H9 (cell line): ENCODE measurements around the gene CDKL5. TPM values are rescaled to one million over a fixed set of nuclear protein-coding genes. Genes with fewer than 3 reads are reported as not detected.

ENCODE experiments used
- DNase-seq: peaks from one replicate; pipeline ENCODE4 v3.0.0-alpha.2; 2017
- H2AFZ ChIP-seq: one replicate; pipeline ENCODE4 v1.6.1; 2013; ENCODE audit warnings: mild to moderate bottlenecking, low read length, control low read depth, moderate library complexity
- H2AK5ac ChIP-seq: 2 replicates; pipeline ENCODE4 v1.6.1; 2013; ENCODE audit warnings: low read length, control low read depth, mixed read lengths; ENCODE audit not compliant: insufficient read length
- H2BK120ac ChIP-seq: one replicate; pipeline ENCODE4 v1.6.1; 2013; ENCODE audit warnings: low read depth, mild to moderate bottlenecking, low read length, control low read depth, inconsistent platforms; ENCODE audit not compliant: poor library complexity, severe bottlenecking
- H2BK12ac ChIP-seq: 2 replicates; pipeline ENCODE4 v1.6.1; 2013; ENCODE audit warnings: low read length, control low read depth, mixed read lengths, low read depth; ENCODE audit not compliant: insufficient read length
- H2BK15ac ChIP-seq: 2 replicates; pipeline ENCODE4 v1.6.1; 2013; ENCODE audit warnings: low read depth, low read length, control low read depth
- H2BK20ac ChIP-seq: one replicate; pipeline ENCODE4 v1.6.1; 2013; ENCODE audit warnings: low read depth, mild to moderate bottlenecking, low read length, control low read depth, inconsistent platforms; ENCODE audit not compliant: poor library complexity, severe bottlenecking
- H2BK5ac ChIP-seq: 2 replicates; pipeline ENCODE4 v1.6.1; 2013; ENCODE audit warnings: low read length, control low read depth, mixed read lengths; ENCODE audit not compliant: insufficient read length
- H3K14ac ChIP-seq: 2 replicates; pipeline ENCODE4 v1.6.1; 2013; ENCODE audit warnings: low read length, control low read depth; ENCODE audit not compliant: insufficient read depth
- H3K18ac ChIP-seq: 2 replicates; pipeline ENCODE4 v1.6.1; 2013; ENCODE audit warnings: low read depth, mild to moderate bottlenecking, mixed read lengths, low read length, control low read depth; ENCODE audit not compliant: insufficient read length
- H3K23ac ChIP-seq: 2 replicates; pipeline ENCODE4 v1.6.1; 2013; ENCODE audit warnings: low read length, control low read depth, mixed read lengths, low read depth; ENCODE audit not compliant: insufficient read length
- H3K23me2 ChIP-seq: 2 replicates; pipeline ENCODE4 v1.6.1; 2013; ENCODE audit warnings: low read depth, mild to moderate bottlenecking, mixed read lengths, low read length, control low read depth; ENCODE audit not compliant: insufficient read length, poor library complexity, severe bottlenecking
- H3K27ac ChIP-seq: 2 replicates; pipeline ENCODE4 v1.5.1; 2013; ENCODE audit warnings: low read length, control low read depth, mixed read lengths, low read depth; ENCODE audit not compliant: insufficient read length
- H3K27me3 ChIP-seq: 2 replicates; pipeline ENCODE4 v1.6.1; 2013; ENCODE audit warnings: low read length, control low read depth, inconsistent platforms; ENCODE audit not compliant: insufficient read depth
- H3K4ac ChIP-seq: 2 replicates; pipeline ENCODE4 v1.6.1; 2013; ENCODE audit warnings: low read depth, mild to moderate bottlenecking, control low read depth, inconsistent platforms, low read length, moderate library complexity
- H3K4me1 ChIP-seq: 2 replicates; pipeline ENCODE4 v1.6.1; 2013; ENCODE audit warnings: low read length, control low read depth, inconsistent platforms; ENCODE audit not compliant: insufficient read depth
- H3K4me2 ChIP-seq: 2 replicates; pipeline ENCODE4 v1.6.1; 2013; ENCODE audit warnings: low read length, control low read depth, mixed read lengths; ENCODE audit not compliant: insufficient read length, insufficient read depth
- H3K56ac ChIP-seq: 2 replicates; pipeline ENCODE4 v1.6.1; 2013; ENCODE audit warnings: low read depth, mild to moderate bottlenecking, mixed read lengths, low read length, control low read depth; ENCODE audit not compliant: insufficient read length
- H3K79me1 ChIP-seq: 2 replicates; pipeline ENCODE4 v1.6.1; 2013; ENCODE audit warnings: low read depth, mild to moderate bottlenecking, moderate library complexity, low read length, control low read depth, inconsistent platforms; ENCODE audit not compliant: insufficient read depth, poor library complexity, severe bottlenecking
- H3K79me2 ChIP-seq: 2 replicates; pipeline ENCODE4 v1.6.1; 2013; ENCODE audit warnings: low read length, control low read depth, inconsistent platforms; ENCODE audit not compliant: insufficient read depth
- H3K9ac ChIP-seq: 2 replicates; pipeline ENCODE4 v1.6.1; 2013; ENCODE audit warnings: low read length, control low read depth, mixed read lengths; ENCODE audit not compliant: insufficient read length; ENCODE audit errors: extremely low read depth
- H3K9me3 ChIP-seq: one replicate; pipeline ENCODE4 v1.6.1; 2013; ENCODE audit warnings: low read depth, low read length, inconsistent platforms; ENCODE audit not compliant: control insufficient read depth
- H3T11ph ChIP-seq: one replicate; pipeline ENCODE4 v1.6.1; 2013; ENCODE audit warnings: mild to moderate bottlenecking, low read length, control low read depth, inconsistent platforms
- H4K20me1 ChIP-seq: one replicate; pipeline ENCODE4 v1.6.1; 2013; ENCODE audit not compliant: control insufficient read depth, insufficient read length, insufficient read depth
- H4K5ac ChIP-seq: 2 replicates; pipeline ENCODE4 v1.6.1; 2013; ENCODE audit warnings: low read depth, mild to moderate bottlenecking, mixed read lengths, low read length, control low read depth; ENCODE audit not compliant: insufficient read length
- H4K8ac ChIP-seq: replicated peaks from 2 replicates; pipeline ENCODE4 v1.6.1; 2013; ENCODE audit warnings: low read length, control low read depth, mixed read lengths, low read depth; ENCODE audit not compliant: insufficient read length
- H4K91ac ChIP-seq: 2 replicates; pipeline ENCODE4 v1.6.1; 2013; ENCODE audit warnings: low read depth, mild to moderate bottlenecking, moderate library complexity, mixed read lengths, low read length, control low read depth; ENCODE audit not compliant: insufficient read length
- H3K27ac Mint-ChIP-seq, 3 experiments: 2 replicates in 2 of 3; 3 replicates in 1 of 3; pipeline ENCODE4 v1.8.0; 2020 to 2021; ENCODE audit warnings: mixed read lengths in 3 of 3, mild to moderate bottlenecking in 1 of 3, moderate library complexity in 1 of 3
- H3K27me3 Mint-ChIP-seq: 2 replicates; pipeline ENCODE4 v1.8.0; 2021; ENCODE audit warnings: low read depth, mild to moderate bottlenecking, moderate library complexity, mixed read lengths
- H3K36me3 Mint-ChIP-seq, 3 experiments: 2 replicates in 2 of 3; 3 replicates in 1 of 3; pipeline ENCODE4 v1.8.0; 2020 to 2021; ENCODE audit warnings: low read depth in 3 of 3, mixed read lengths in 3 of 3; ENCODE audit not compliant: insufficient read depth in 1 of 3
- H3K4me1 Mint-ChIP-seq, 2 experiments: 2 replicates each; pipeline ENCODE4 v1.8.0; 2020; ENCODE audit warnings: mixed read lengths in 2 of 2
- H3K4me3 Mint-ChIP-seq, 2 experiments: 2 replicates in 1 of 2; 3 replicates in 1 of 2; pipeline ENCODE4 v1.8.0; 2020 to 2021; ENCODE audit warnings: mild to moderate bottlenecking in 2 of 2, mixed read lengths in 2 of 2, moderate library complexity in 1 of 2
- H3K9me3 Mint-ChIP-seq, 2 experiments: 2 replicates in 1 of 2; 3 replicates in 1 of 2; pipeline ENCODE4 v1.8.0; 2020; ENCODE audit warnings: mild to moderate bottlenecking in 2 of 2, mixed read lengths in 2 of 2, moderate library complexity in 1 of 2
- CTCF ChIP-seq: fragments of 200-600 bp; sonication (generic); conservative IDR thresholded peaks from 3 replicates; pipeline ENCODE4 v1.8.0; 2021; ENCODE audit warnings: antibody characterized with exemption, mild to moderate bottlenecking
- WGBS: extraction: QIAGEN DNeasy Blood & Tissue Kit; methylation state at CpG from one replicate; pipeline ENCODE4 v1.1.7; 2013; ENCODE audit warnings: missing lambda C conversion rate, low lambda C conversion rate, mixed read lengths; ENCODE audit not compliant: insufficient read length; ENCODE audit errors: extremely low coverage; 5-methylcytosine and 5-hydroxymethylcytosine counted together
- total RNA-seq: library from RNA; stranded (reverse); gene quantifications from 2 replicates; pipeline ENCODE4 v1.2.1, GENCODE V29; 2021

CDKL5 gene
- total RNA-seq, 1 experiment from 2014 or later = 19.5 TPM

- H3K27me3 Mint-ChIP-seq = no peaks in the 10 kb centered on the region; the same call in 1 of the 2 replicates
- peaks cover 0 to 3% (median 0%) of the 10 kb centered on the region in 3 experiments; a peak in 3 of 7 replicates for H3K36me3 Mint-ChIP-seq
These were observed 116.7 kb downstream of the CDKL5 start for GRCh38 chrX:18542131-18542530.

More at GRCh38 chrX:18542131-18542530, 116.7 kb downstream of the CDKL5 start:
- no peak for TF ChIP-seq CTCF
- H2AFZ ChIP-seq = no peak overlapping the region
- no peaks in the 10 kb centered on the region for H3K4me1 ChIP-seq
- no peak overlapping the region for H4K8ac ChIP-seq
- no peak overlapping the region for H3K18ac ChIP-seq
- H3K4me2 ChIP-seq = no peak overlapping the region
- H3T11ph ChIP-seq = no peak overlapping the region
- H3K27ac ChIP-seq = no peak overlapping the region
- no peak overlapping the region for H3K9ac ChIP-seq
- H3K79me1 ChIP-seq = no peaks in the 10 kb centered on the region
- H3K79me2 ChIP-seq = no peaks in the 10 kb centered on the region
- H2AK5ac ChIP-seq = no peak overlapping the region
- Mint-ChIP-seq H3K9me3 (peaks cover 74 to 83% of the 10 kb centered on the region in 2 experiments), H3K4me1 (peaks cover 15 to 26% of the 10 kb centered on the region in 2 experiments), H3K27ac (no peak overlapping the region), H3K4me3 (no peak overlapping the region)
- H3K27me3 ChIP-seq = no peaks in the 10 kb centered on the region
- H4K91ac ChIP-seq = no peak overlapping the region
- H2BK5ac ChIP-seq = no peak overlapping the region
- H2BK20ac ChIP-seq = no peak overlapping the region
- no peak overlapping the region for H3K4ac ChIP-seq
- H3K23me2 ChIP-seq = no peaks in the 10 kb centered on the region
- no peak overlapping the region for H3K56ac ChIP-seq
- DNase-seq = no peak
- H4K20me1 ChIP-seq = no peaks in the 10 kb centered on the region
- no peak overlapping the region for H3K23ac ChIP-seq
- H4K5ac ChIP-seq = no peak overlapping the region
- H2BK12ac ChIP-seq = no peak overlapping the region
- H3K9me3 ChIP-seq = peaks cover 26% of the 10 kb centered on the region
- H3K14ac ChIP-seq = no peak overlapping the region
- WGBS = no CpG with 5 or more reads among the region's 3 CpGs
- H2BK15ac ChIP-seq = no peak overlapping the region
- H2BK120ac ChIP-seq = no peak overlapping the region
